Neural cell (in vitro differentiated cells): ENCODE results near the gene ONECUT3. TPM values are rescaled to one million over a fixed set of nuclear protein-coding genes. Genes with fewer than 3 reads are reported as not detected.

Source experiments
- H2AFZ ChIP-seq: fragments of 200-600, 300-800 bp; sonication (generic), shearing (Covaris generic); 2 replicates; pipeline ENCODE4 v1.6.0; 2014; ENCODE audit warnings: low read depth, mild to moderate bottlenecking, antibody characterized with exemption, low read length, moderate library complexity
- H3F3A ChIP-seq: fragments of 200-600 bp; shearing (Covaris generic); 2 replicates; pipeline ENCODE4 v1.6.1; 2016; ENCODE audit warnings: mild to moderate bottlenecking, moderate library complexity, mixed read lengths, antibody characterized with exemption, low read length; ENCODE audit not compliant: insufficient read depth, poor library complexity, severe bottlenecking
- H3K27ac ChIP-seq: fragments of 200-600, 300-800 bp; sonication (generic), shearing (Covaris generic); 2 replicates; pipeline ENCODE4 v1.5.1; 2014; ENCODE audit warnings: mild to moderate bottlenecking, low read length, moderate library complexity
- H3K27me3 ChIP-seq: fragments of 300-800, 200-600 bp; sonication (generic), shearing (Covaris generic); 2 replicates; pipeline ENCODE4 v1.6.0; 2014; ENCODE audit warnings: mild to moderate bottlenecking, low read depth, low read length, moderate library complexity; ENCODE audit not compliant: insufficient read depth
- H3K36me3 ChIP-seq: fragments of 300-800, 200-600 bp; sonication (generic), shearing (Covaris generic); 2 replicates; pipeline ENCODE4 v1.5.1; 2014; ENCODE audit warnings: mild to moderate bottlenecking, antibody characterized with exemption, low read length, moderate library complexity; ENCODE audit not compliant: insufficient read depth
- H3K4me2 ChIP-seq: fragments of 300-800, 200-600 bp; sonication (generic), shearing (Covaris generic); 2 replicates; pipeline ENCODE4 v1.6.0; 2014; ENCODE audit warnings: mild to moderate bottlenecking, low read length
- H3K4me3 ChIP-seq: fragments of 300-800, 200-600 bp; sonication (generic), shearing (Covaris generic); 2 replicates; pipeline ENCODE4 v1.5.1; 2014; ENCODE audit warnings: mild to moderate bottlenecking, low read length, moderate library complexity
- H3K79me2 ChIP-seq: fragments of 200-600 bp; shearing (Covaris generic); replicated peaks from 2 replicates; pipeline ENCODE4 v1.6.0; 2014; ENCODE audit warnings: mild to moderate bottlenecking, low read length, moderate library complexity; ENCODE audit not compliant: insufficient read depth
- H3K9ac ChIP-seq: fragments of 300-800, 200-600 bp; sonication (generic), shearing (Covaris generic); 2 replicates; pipeline ENCODE4 v1.6.1; 2016; ENCODE audit warnings: mild to moderate bottlenecking, low read length, mixed read lengths
- H3K9me2 ChIP-seq: fragments of 200-600 bp; shearing (Covaris generic); 2 replicates; pipeline ENCODE4 v1.6.1; 2016; ENCODE audit warnings: mild to moderate bottlenecking, low read length, mixed read lengths; ENCODE audit not compliant: insufficient read depth
- H3K9me3 ChIP-seq: fragments of 200-600, 300-800 bp; sonication (generic), shearing (Covaris generic); 2 replicates; pipeline ENCODE4 v1.6.1; 2016; ENCODE audit warnings: mild to moderate bottlenecking, mixed run types, low read length, moderate library complexity, mixed read lengths
- H4K20me1 ChIP-seq: fragments of 200-600 bp; shearing (Covaris generic); 2 replicates; pipeline ENCODE4 v1.6.1; 2016; ENCODE audit warnings: mild to moderate bottlenecking, mixed run types; ENCODE audit not compliant: insufficient read depth
- CTCF ChIP-seq: fragments of 450-650 bp; IDR thresholded peaks from 2 replicates; pipeline ENCODE4 v1.5.1; 2014; ENCODE audit warnings: antibody characterized with exemption, mild to moderate bottlenecking, moderate library complexity; ENCODE audit not compliant: poor library complexity, severe bottlenecking
- EP300 ChIP-seq: fragments of 450-650 bp; conservative IDR thresholded peaks from 2 replicates; pipeline ENCODE4 v1.6.1; 2014; ENCODE audit warnings: antibody characterized with exemption, mild to moderate bottlenecking, moderate library complexity; ENCODE audit not compliant: poor library complexity, severe bottlenecking
- EZH2 ChIP-seq: fragments of 200-600, 300-800 bp; shearing (Covaris generic), sonication (generic); IDR thresholded peaks from 2 replicates; pipeline ENCODE4 v1.6.1; 2014; ENCODE audit warnings: antibody characterized with exemption, low read length, borderline replicate concordance, mild to moderate bottlenecking; ENCODE audit not compliant: insufficient read depth, poor library complexity, severe bottlenecking
- MXI1 ChIP-seq: fragments of 450-650 bp; conservative IDR thresholded peaks from 2 replicates; pipeline ENCODE4 v1.6.1; 2014; ENCODE audit warnings: antibody characterized with exemption, mild to moderate bottlenecking; ENCODE audit not compliant: poor library complexity, severe bottlenecking
- POLR2AphosphoS5 ChIP-seq: IDR thresholded peaks from 2 replicates; pipeline ENCODE4 v1.6.1; 2012
- RAD21 ChIP-seq: fragments of 450-650 bp; conservative IDR thresholded peaks from 2 replicates; pipeline ENCODE4 v1.6.1; 2014; ENCODE audit warnings: antibody characterized with exemption, mild to moderate bottlenecking, moderate library complexity
- REST ChIP-seq: IDR thresholded peaks from 2 replicates; pipeline ENCODE4 v1.6.1; 2012; ENCODE audit warnings: borderline replicate concordance
- SMC3 ChIP-seq: fragments of 450-650 bp; conservative IDR thresholded peaks from 2 replicates; pipeline ENCODE4 v1.6.1; 2014; ENCODE audit warnings: antibody characterized with exemption, mild to moderate bottlenecking, moderate library complexity; ENCODE audit not compliant: poor library complexity
- TAF1 ChIP-seq: IDR thresholded peaks from 2 replicates; pipeline ENCODE4 v1.6.1; 2012; ENCODE audit warnings: low read depth
- polyA plus RNA-seq: library from polyadenylated mRNA; depleted of rRNA; stranded (reverse); fragments of >200 nt; gene quantifications from 2 replicates; pipeline ENCODE4 v1.2.3, GENCODE V29; 2014

The ONECUT3 gene
- polyA plus RNA-seq, 1 donor from 2014 or later: 0.45 TPM

GRCh38 chr19:1755467-1756171 is 2.3 kb downstream of the ONECUT3 start:
- Histone ChIP-seq H3K4me3 (peak overlapping the region; percentile 62), H3K27me3 (peaks cover 87% of the 10 kb centered on the region), H3K79me2 (no peaks in the 10 kb centered on the region), H3K27ac (peak overlapping the region; percentile 30), H3K9me3 (no peaks in the 10 kb centered on the region), H2AFZ (no peak overlapping the region), H3K36me3 (no peaks in the 10 kb centered on the region), H3K4me2 (no peak overlapping the region), H4K20me1 (no peaks in the 10 kb centered on the region), H3K9ac (peak overlapping the region; percentile 57), H3F3A (no peaks in the 10 kb centered on the region), H3K9me2 (no peaks in the 10 kb centered on the region)
- TF ChIP-seq EZH2: peak; percentile 7
- no peak for TF ChIP-seq RAD21
- TF ChIP-seq SMC3: peak; percentile 8
- TF ChIP-seq POLR2AphosphoS5: no peak
- no peak for TF ChIP-seq EP300
- no peak for TF ChIP-seq TAF1

GRCh38 chr19:1756264-1756663 is 3.0 kb downstream of the ONECUT3 start:
- Histone ChIP-seq H3K27me3 (peaks cover 87% of the 10 kb centered on the region), H2AFZ (no peak overlapping the region), H3K36me3 (no peaks in the 10 kb centered on the region), H3K4me3 (peak overlapping the region; percentile 62), H3K79me2 (no peaks in the 10 kb centered on the region), H3K27ac (no peak overlapping the region), H3F3A (no peaks in the 10 kb centered on the region), H3K9ac (peak overlapping the region; percentile 57), H3K9me2 (no peaks in the 10 kb centered on the region), H4K20me1 (no peaks in the 10 kb centered on the region), H3K9me3 (no peaks in the 10 kb centered on the region), H3K4me2 (no peak overlapping the region)
- TF ChIP-seq SMC3: no peak
- no peak for TF ChIP-seq MXI1
- TF ChIP-seq EZH2: no peak
- no peak for TF ChIP-seq EP300
- no peak for TF ChIP-seq RAD21
- no peak for TF ChIP-seq TAF1
- no peak for TF ChIP-seq REST
- TF ChIP-seq CTCF: no peak
- TF ChIP-seq POLR2AphosphoS5: no peak
